SKM-1 treated with dmso at 0.1 percent for 144 hours (cell line): Measurements from ENCODE around the gene FANCD2OS.
"Not testable (repeated sequence)": the region's sequence is repeated elsewhere in the genome, so short reads cannot be mapped to it uniquely, and the experiment has no call there.

ENCODE experiments used
- DNase-seq: peaks from one replicate; lab custom pipeline; 2025; ENCODE audit not compliant: unreplicated experiment; lab: John Stamatoyannopoulos, UW

FANCD2OS gene, protein sequence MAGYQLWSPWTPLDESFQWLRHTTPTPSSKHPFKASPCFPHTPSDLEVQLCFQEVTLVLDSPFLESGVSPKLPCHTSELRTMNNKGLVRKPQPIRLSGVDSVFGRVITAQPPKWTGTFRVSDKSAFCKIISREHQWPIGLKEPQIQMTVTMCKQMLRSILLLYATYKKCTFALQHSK

DNA sequence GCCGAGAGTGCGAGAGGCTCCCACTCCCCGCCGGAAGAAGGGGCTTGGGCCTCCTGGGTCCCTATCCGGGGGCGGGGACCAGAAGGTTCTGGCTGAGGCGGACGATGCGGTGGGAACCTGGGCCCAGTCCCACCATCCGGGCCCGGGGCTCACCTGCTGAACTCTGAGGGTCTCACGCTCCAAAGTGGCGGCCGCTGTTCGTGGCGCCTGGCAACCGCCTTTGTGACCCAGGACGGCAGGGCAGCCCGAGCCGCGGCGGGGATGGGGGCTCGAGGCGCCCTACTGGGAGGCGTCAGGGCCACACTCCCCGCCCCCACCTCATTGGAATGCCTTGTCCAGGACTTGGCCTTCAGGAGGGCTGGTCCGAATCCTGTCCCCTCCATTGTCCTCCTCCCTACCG is at the start of gene FANCD2OS:
Gene FANCD2OS, minus strand, starts transcription at position 165 of the 400 bp plus-strand sequence. CDS start 3,481 bp downstream, outside the sequence.
- no peak for DNase-seq

DNA sequence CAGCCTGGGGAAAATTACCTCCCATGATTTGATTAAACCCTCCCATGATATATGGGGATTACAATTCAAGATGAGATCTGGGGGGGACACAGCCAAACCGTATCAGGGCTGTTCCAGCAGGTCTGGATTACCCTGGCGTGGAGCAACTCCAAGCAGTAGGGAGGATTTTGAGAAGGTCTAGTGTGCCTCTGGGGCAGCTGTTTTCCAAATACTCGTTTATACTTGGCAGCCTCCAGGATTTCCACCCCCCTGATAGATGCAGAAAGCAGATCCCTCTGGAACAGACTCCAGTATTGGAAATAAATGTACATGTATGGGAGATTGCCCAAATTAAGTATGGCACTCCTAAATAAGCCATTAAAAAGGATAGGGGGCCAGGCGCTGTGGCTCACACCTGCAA is 49.0 kb upstream of the FANCD2OS start:
- no peak for DNase-seq

DNA sequence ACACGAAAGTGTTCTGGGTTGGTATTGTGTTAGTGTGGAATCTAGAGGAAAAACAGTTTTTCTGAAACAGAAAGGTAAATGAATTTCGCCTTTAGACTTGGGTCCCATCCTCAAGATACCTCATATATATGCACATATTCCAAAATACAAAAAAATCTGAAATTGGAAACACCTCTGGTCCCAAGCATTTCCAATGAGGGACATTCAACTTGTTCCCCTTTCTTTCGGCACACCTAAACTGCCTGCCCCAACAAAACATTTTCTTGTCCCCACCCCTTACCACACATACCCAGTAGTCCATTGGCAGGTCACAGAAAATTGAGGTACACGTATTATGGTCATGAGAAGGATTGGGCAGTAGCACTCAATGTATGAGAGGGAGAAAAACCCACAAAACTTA is 47.6 kb upstream of the FANCD2OS start:
- DNase-seq, result no peak

DNA sequence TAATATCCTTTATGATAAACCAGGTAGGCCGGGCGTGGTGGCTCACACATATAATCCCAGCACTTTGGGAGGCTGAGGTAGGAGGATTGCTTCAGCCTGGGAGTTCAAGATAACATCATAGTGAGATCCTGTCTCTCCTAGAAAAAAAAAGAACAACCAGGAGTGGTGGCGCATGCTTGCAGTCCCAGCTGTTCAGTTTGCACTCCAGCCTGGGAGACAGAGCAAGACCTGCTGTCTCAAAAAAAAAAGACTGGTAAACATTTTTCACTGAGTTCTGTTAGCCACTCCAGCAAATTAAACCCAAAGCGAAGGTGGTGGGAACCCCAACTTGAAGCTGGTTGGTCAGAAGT is 47.0 kb upstream of the FANCD2OS start:
- no peak for DNase-seq

DNA sequence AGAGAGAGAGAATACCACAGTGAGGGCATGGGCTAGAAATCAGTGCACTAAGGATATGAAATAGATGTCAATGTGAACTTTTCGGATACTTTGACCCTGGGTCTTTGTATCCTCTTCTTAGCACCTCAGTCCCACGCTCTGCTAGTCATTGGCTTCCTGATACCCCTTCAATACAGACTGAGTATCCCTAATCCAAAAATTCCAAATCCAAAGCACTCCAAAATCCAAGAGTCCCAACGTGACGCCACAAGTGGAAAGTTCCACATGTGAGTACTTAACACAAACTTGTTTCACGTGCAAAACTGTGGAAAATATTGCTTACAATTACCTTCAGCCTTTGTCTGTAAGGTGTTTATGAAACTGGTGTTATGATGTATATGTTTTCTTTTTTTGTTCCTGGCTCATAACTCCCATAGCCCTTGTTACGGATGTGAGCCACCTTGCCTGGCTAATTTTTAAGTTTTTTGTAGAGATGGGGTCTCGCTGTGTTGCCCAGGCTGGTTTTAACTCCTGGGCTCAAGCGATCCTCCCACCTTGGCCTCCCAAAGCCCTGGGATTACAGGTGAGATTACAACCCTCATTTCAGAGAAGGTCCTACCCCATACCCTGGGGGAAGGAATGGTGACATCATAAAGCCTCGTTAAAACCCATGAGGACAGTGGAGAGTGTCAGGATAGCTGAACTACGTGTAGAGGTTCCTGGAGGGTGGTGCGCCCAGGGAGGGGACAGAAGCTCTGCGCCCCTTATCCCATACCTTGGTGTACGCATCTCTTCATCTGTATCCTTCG is 46.5 kb upstream of the FANCD2OS start:
- DNase-seq, result no peak

DNA sequence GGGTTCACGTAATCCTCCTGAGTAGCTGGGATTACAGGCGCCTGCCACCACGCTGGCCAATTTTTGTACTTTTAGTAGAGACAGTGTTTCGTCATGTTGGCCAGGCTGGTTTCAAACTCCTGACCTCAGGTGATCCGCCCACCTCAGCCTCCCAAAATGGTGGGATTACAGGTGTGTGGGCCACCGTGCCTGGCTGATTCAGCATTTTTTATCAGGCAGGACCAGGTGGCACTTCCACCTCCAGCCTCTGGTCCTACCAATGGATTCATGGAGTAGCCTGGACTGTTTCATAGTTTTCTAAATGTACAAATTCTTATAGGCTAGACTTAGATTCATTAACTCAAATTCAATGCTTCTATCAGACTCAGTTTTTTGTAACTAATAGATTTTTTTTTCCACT is 42.9 kb upstream of the FANCD2OS start:
- DNase-seq, result no peak

DNA sequence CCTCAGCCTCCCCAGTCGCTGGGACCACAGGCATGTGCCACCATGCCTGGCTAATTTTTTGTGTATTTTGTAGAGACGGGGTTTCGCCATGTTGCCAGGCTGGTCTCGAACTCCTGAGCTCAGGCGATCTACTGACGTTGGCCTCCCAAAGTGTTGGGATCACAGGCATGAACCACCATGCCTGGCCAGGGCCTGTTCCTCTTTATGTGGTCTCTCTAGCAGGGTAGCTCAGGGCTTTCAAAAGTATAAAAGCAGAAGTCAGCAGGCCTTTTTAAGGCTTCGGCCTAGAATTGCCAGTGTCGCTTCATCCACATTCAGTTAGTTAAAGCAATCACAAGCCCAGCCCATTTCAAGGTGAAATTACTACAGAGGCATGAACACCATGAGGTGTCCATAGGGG is 41.2 kb upstream of the FANCD2OS start:
- peak; percentile 75 for DNase-seq

DNA sequence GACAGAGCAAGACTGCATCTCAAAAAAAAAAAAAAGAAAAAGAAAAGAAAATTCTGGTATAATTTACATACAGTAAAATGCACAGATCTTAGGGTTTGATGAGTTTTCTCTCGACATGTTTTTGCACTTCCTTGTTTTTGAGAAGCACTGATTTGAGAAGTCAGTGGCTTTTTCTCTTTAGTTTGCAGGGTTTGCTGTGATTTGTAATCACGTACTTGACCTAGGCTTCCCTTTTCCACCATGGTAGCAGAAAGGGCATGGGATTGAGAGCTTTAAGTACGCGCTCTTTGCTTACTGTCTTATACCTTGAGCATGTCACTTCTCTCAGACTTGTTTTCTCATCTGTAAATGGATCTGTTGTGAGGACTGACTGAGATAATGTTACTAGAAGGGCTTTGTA is 37.6 kb upstream of the FANCD2OS start:
- DNase-seq, result peak; percentile 19

DNA sequence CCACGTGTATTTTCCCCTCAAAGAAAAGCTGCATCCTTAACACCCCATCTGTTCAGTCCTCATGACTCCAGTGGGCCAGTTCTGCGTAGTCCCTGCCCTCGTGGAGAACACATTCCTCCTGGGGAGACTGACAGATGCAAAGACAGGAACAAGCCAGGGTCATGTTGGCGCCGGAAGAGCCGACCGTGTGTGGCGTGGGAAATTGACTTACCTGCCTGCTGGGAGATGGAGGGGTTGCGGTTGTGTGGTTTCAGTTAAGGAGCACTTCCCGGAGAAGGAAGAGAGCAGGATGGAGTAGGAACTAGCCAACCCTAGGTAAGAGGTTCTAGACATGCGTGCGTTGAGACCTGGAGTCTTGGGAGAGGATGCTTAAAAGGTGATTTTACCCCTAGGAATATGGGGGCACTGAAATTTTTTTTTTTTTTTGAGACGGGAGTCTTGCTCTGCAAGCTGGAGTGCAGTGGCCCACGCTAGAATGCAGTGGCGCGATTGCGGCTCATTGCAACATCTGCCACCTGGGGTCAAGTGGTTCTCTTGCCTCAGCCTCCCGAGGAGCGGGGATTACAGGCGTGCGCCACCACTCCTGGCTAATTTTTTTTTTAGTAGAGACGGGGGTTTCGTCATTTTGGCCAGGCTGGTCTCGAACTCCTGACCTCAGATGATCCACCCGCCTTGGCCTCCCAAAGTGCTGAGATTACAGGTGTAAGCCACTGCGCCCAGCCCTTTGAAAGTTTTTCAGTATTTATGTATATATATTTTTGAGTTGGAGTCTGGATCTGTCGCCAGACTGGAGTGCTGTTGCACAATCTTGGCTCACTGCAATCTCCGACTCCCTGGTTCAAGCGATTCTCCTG is 34.9 kb upstream of the FANCD2OS start:
- no peak for DNase-seq

DNA sequence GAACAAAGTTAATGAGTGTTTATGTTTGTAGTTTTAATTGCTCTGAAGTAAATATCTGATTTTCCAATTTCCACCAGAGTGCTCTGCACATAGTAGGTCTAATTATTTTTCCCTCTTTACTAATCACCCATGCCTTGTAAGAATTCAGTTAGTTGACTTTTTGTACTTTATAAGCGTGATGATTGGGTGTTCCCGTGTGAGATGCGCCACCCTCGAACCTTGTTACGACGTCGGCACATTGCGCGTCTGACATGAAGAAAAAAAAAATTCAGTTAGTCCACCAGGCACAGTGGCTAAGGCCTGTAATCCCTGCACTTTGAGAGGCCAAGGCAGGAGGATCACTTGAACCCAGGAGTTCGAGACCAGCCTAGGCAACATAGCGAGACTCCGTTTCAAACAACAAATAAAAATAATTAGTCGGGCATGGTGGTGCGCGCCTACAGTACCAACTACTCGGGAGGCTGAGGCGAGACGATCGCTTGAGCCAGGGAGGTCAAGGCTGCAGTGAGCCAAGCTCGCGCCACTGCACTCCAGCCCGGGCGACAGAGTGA is 33.0 kb upstream of the FANCD2OS start:
- no peak for DNase-seq

DNA sequence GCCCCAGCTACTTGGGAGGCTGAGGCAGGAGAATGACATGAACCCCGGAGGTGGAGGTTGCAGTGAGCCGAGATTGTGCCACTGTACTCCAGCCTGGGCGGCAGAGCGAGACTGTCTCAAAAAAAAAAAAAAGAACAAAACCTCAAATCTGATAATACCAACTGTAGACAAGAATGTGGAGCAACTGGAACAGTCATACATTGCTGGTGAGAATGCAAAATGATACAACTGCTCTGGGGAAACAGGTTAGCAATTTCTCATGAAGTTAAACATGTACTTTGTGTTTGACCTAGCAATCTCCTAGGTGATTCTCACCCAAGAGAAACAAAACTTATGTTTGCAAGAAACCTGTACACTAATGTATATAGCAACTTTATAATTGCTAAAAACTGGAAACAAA is 29.1 kb upstream of the FANCD2OS start:
- DNase-seq, result no peak

DNA sequence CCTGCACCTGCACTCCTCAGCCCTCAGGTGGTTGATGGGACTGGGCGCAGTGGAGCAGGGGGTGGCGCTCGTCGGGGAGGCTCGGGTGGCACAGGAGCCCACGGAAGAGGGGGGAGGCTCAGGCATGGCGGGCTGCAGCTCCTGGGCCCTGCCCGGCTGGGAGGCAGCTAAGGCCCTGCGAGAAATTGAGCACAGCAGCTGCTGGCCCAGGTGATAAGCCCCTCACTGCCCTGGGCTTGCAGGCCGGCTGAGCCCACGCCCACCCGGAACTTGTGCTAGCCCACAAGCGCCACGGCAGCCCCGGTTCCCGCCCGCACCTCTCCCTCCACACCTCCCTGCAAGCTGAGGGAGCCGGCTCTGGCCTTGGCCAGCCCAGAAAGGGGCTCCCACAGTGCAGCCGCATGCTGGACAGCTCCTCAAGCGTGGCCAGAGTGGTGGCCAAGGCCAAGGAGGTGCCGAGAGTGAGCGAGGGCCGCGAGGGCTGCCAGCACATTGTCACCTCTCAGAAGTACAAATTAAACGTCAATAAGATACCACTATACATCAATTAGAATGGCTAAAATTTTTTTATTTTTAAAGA is 28.5 kb upstream of the FANCD2OS start:
- DNase-seq, result no peak

DNA sequence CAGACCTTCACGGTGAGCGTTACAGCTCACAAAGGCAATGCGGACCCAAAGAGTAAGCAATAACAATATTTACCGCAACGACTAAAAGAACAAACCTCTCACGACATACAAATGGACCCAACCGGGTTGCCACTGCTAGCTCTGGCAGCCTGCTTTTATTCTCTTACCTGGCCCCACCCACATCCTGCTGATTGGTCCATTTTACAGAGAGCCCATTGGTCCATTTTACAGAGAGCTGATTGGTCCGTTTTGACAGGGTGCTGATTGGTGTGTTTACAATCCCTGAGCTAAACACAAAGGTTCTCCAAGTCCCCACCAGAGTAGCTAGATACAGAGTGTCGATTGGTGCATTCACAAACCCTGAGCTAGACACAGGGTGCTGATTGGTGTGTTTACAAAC is 27.8 kb upstream of the FANCD2OS start:
- DNase-seq, result not testable (repeated sequence)

DNA sequence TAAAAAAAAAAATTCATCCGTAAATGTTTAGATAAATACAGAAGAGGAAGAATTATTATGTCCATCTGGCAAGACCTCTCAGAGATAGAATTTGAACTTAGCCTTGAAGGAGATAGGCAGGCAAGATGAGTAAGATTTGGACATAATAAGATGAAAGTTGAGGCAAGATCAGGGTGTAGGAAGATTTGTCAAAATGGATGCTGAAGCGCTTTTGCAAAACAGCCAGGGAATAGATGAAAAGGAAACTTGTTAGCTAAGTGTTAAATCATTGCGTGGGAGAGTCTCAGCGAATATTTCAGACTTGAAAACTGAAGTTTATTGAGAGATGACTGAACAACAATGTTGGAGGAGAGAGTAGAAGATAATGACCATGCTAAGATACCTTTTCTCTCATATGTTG is 14.7 kb upstream of the FANCD2OS start:
- DNase-seq, result no peak

DNA sequence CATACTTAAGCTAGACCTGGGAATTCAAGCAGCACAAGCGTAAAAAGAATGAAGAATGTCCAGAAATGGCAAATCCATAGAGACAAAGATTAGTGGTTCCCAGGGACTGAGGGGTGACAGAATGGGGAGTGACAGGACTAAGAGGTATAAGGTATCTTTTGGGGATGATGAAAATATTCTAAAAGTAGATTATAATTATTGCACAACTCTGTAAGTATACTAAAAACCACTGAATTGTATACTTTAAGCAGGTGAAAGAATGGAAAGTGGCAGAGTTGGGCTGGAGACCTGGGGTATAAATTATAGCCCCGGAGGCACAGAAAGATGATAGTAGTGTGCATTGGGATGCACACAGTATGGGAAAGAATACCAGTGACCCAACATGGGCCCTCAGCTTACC is 13.0 kb upstream of the FANCD2OS start:
- no peak for DNase-seq

DNA sequence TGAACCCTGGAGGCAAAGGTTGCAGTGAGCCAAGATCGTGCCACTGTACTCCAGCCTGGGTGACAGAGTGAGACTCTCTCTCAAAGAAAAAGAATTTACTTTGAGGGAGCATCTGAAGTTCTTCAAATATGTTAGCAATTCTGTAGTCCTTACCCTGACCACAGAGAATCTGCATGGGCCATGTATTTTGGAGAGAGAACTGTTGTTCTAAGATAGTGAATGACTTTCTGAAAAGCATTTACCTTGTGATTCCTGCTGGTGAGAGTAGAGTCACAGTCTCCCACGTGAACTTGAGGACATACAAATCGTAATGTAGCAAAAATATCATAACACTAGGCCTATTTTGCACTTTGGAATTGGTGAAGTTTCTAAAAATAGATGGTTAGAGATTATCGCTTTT is 11.3 kb upstream of the FANCD2OS start:
- DNase-seq, result no peak

DNA sequence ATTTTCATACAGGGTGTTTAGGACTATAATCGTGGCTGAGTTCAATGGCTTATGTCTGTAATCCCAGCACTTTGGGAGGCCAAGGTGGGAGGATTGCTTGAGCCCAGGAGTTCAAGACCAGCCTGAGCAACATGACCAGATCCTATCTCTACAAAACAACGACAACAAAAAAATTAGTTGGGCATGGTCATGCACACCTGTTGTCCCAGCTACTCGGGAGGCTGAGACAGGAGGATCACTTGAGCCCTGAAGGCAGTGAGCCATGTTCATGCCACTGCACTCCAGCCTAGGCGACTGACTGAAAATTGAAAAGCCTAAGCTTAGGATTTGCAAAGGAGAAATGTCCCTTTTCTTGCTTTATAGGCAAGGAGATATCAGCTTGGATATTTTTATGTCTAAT is 8.9 kb upstream of the FANCD2OS start:
- DNase-seq, result no peak

DNA sequence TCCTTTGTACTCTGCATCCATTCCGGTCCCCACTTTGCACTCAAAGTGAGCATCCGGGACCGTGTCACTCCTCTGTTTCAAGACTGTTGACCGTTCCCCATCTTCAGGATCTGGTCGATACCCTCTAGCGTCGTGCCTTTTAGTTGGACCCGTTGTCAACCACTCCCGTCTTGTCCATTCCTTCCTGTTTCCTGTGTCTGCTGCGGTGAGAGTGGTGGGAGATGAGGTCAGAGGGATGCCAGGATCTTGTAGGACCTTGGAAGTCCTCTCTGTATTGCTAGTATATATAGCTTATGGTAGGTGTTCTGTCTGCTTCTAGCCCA is 8.0 kb upstream of the FANCD2OS start:
- peak; percentile 32 for DNase-seq

DNA sequence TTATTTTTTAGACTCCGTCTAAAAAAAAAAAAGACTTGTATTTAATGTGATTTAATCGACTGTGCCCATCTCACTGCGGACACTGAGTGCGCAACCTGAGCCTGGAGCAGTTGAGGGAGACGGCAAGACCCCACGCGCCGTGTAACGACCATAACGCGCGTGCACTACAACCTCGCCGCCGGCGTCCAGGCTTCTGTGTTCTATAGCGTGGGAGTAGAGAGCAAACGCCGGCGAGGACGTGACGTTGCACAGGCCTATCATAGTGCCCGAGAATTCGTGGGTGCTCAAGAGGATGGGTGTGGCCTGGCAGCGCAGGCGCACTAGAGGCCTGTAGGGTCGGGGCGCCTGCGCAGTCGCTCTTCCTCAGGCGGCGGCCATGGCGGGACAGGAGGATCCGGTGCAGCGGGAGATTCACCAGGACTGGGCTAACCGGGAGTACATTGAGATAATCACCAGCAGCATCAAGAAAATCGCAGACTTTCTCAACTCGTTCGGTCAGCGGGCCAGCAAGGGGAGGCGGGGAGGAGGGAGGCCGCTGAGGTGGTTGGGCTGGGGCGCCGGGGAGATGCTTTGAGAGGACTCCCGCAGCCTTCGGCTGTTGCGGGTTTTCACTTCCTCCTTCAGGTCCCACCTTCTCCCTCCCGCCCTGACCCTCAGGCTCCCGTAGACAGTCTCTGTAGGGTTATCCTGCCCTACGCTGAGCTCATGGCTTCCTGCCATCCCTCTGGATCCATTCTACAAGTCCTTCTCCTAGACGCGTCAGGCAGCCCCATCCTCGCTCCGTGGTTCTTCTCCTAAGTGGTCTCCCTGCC is 7.5 kb upstream of the FANCD2OS start, which contains the start of gene BRK1:
Gene BRK1, plus strand, starts transcription at position 350 of the 812 bp plus-strand sequence. Its CDS starts 27 bp downstream, at position 377.
- peak; percentile 97 for DNase-seq

DNA sequence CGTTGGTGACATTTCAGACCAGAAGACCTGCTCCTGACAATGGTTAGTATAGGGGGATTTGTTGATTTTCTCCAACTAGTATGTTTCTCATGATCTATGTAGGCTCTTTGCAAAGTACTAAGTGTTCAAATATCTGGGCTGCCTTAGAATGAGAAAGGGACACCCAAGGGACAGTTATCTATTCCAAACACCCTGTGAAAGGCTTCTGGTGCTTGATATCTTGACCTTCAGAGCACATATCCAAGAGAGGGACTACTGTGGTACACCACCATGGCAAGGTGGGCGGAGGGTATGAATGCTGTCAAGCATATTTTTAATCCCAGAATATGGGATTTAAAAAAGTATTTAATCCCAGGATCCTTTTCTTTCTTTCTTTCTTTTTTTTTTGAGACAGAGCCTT is 1.1 kb downstream of the FANCD2OS start:
- no peak for DNase-seq

DNA sequence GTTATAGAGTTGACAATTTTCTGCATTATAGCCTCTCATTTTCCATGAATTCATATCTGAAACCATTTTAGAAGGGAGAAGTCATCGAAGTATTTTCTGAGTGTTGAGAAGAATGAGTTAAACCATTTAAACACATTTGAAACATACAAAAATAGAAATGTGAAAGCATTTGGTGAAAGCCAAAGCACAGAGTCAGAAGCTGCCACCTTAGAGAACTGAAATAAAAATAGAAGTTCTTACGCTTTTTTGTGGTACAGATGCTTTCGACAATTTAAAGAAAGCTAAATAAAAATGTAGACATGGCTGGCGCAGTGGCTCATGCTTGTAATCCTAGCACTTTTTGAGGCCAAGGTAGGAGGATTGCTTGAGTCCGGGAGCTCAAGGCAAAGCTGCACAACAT is 9.0 kb downstream of the FANCD2OS start:
- DNase-seq, result no peak
